Measurements from ENCODE around the gene RPL29. TPM values are rescaled to one million over a fixed set of nuclear protein-coding genes. Genes with fewer than 3 reads are reported as not detected.

RPL29 gene
- total RNA-seq (2022; extraction: Qiagen RNA extraction) = 1,285 to 1,543 TPM (median 1,331 TPM) in 5 replicates

GRCh38 chr3:51995346-51996163 lies at the start of gene RPL29:
Gene RPL29, minus strand, starts transcription at chr3:51995895. Its CDS starts 434 bp downstream, at chr3:51995461.

GRCh38 chr3:51982838-51983577 lies 12.7 kb downstream of the RPL29 start, which contains the start of gene ACY1:
Gene ACY1, plus strand, starts transcription at chr3:51983535. Its CDS starts 530 bp downstream, at chr3:51984065.

GRCh38 chr3:51974963-51975851 lies 20.5 kb downstream of the RPL29 start, which contains the start of gene ABHD14A:
Gene ABHD14A, plus strand, starts transcription at chr3:51975064. Its CDS starts 72 bp downstream, at chr3:51975136.

GRCh38 chr3:51967384-51968169 lies 28.1 kb downstream of the RPL29 start, which contains the start of gene PCBP4:
Gene PCBP4, minus strand, starts transcription at chr3:51967454. Its CDS starts 6,214 bp downstream, at chr3:51961240.

GRCh38 chr3:51955175-51955892 lies 40.4 kb downstream of the RPL29 start, which contains the start of gene GPR62:
Gene GPR62, plus strand, starts transcription at chr3:51955381. Its CDS starts 272 bp downstream, at chr3:51955653.

Other genes starting within 250 kb of the RPL29 start
- not detected in 5 replicates for gene IQCF6, start 216.7 kb downstream of the RPL29 start, total RNA-seq (2022; extraction: Qiagen RNA extraction)
- not detected in 5 replicates for gene IQCF2, start 134.3 kb downstream of the RPL29 start, total RNA-seq (2022; extraction: Qiagen RNA extraction)
- not detected in 5 replicates for gene IQCF5, start 120.3 kb downstream of the RPL29 start, total RNA-seq (2022; extraction: Qiagen RNA extraction)
- gene IQCF1, start 92.5 kb downstream of the RPL29 start, total RNA-seq (2022; extraction: Qiagen RNA extraction) = not detected in 5 replicates
- gene RRP9, start 54.0 kb downstream of the RPL29 start, total RNA-seq (2022; extraction: Qiagen RNA extraction) = 36.8 to 50.5 TPM (median 45.0 TPM) in 5 replicates
- 8.0 to 10.6 TPM (median 8.5 TPM) in 5 replicates for gene PARP3, start 53.5 kb downstream of the RPL29 start, total RNA-seq (2022; extraction: Qiagen RNA extraction)
- not detected in 5 replicates for gene GPR62, start 40.5 kb downstream of the RPL29 start, total RNA-seq (2022; extraction: Qiagen RNA extraction)
- 11.3 to 15.3 TPM (median 13.9 TPM) in 5 replicates for gene PCBP4, start 28.4 kb downstream of the RPL29 start, total RNA-seq (2022; extraction: Qiagen RNA extraction)
- 26.9 to 34.3 TPM (median 33.1 TPM) in 5 replicates for gene ABHD14B, start 21.8 kb downstream of the RPL29 start, total RNA-seq (2022; extraction: Qiagen RNA extraction)
- gene ABHD14A, start 20.8 kb downstream of the RPL29 start, total RNA-seq (2022; extraction: Qiagen RNA extraction) = 11.7 to 16.1 TPM (median 14.4 TPM) in 5 replicates
- 24.6 to 30.1 TPM (median 25.9 TPM) in 5 replicates for gene ACY1, start 12.4 kb downstream of the RPL29 start, total RNA-seq (2022; extraction: Qiagen RNA extraction)
- gene DUSP7, start 60.7 kb upstream of the RPL29 start, total RNA-seq (2022; extraction: Qiagen RNA extraction) = 19.2 to 22.2 TPM (median 21.6 TPM) in 5 replicates
- gene POC1A, start 158.5 kb upstream of the RPL29 start, total RNA-seq (2022; extraction: Qiagen RNA extraction) = 14.6 to 19.0 TPM (median 17.5 TPM) in 5 replicates
- 44.1 to 50.3 TPM (median 48.7 TPM) in 5 replicates for gene ALAS1, start 202.3 kb upstream of the RPL29 start, total RNA-seq (2022; extraction: Qiagen RNA extraction)
- gene TLR9, start 229.8 kb upstream of the RPL29 start, total RNA-seq (2022; extraction: Qiagen RNA extraction) = 0.07 TPM in 1 of 5 replicates, not detected in the others
- 58.6 to 74.2 TPM (median 73.5 TPM) in 5 replicates for gene TWF2, start 243.3 kb upstream of the RPL29 start, total RNA-seq (2022; extraction: Qiagen RNA extraction)
- gene PPM1M, start 249.9 kb upstream of the RPL29 start, total RNA-seq (2022; extraction: Qiagen RNA extraction) = 4.0 to 4.9 TPM (median 4.5 TPM) in 5 replicates

Data from A549 treated with Mapracorat at 1 μM for 4 hours (cell line).